ENCODE data around the gene GLP1R. TPM values are rescaled to one million over a fixed set of nuclear protein-coding genes. Genes with fewer than 3 reads are reported as not detected.

The GLP1R gene
- total RNA-seq, 2 experiments from 2014 or later, result not detected

DNA sequence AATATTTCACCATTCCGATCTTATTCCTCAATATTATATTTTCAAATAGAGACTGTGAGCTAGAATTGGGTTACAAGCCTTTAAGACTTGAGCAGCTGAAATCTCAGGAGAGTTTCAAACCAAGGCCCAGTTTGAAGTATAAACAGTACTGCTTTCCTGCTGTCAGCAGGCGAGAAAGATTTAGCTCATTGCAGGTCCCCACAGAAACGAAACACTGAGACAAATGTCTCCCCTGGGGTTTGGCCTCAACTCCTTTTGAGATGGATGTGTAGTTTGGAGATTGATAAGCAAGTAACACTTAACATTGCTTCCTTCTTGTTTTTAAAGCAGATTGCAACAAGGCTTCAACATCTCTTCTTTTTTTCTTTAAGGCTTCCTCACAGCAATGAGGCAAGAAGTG, 22.4 kb upstream of the GLP1R start:
- no peak overlapping the region for H3K4me3 Mint-ChIP-seq
- H3K27ac Mint-ChIP-seq, result no peak overlapping the region
- DNase-seq, result no peak
- H3K36me3 Mint-ChIP-seq, result no peaks in the 10 kb centered on the region
- H3K27me3 Mint-ChIP-seq, result peaks cover 27% of the 10 kb centered on the region
- no peaks in the 10 kb centered on the region for H3K4me1 Mint-ChIP-seq
- no peaks in the 10 kb centered on the region for H3K9me3 Mint-ChIP-seq
- no peak for ATAC-seq (ENCODE audit: low read depth)
- POLR2A ChIA-PET, result no interaction called here

DNA sequence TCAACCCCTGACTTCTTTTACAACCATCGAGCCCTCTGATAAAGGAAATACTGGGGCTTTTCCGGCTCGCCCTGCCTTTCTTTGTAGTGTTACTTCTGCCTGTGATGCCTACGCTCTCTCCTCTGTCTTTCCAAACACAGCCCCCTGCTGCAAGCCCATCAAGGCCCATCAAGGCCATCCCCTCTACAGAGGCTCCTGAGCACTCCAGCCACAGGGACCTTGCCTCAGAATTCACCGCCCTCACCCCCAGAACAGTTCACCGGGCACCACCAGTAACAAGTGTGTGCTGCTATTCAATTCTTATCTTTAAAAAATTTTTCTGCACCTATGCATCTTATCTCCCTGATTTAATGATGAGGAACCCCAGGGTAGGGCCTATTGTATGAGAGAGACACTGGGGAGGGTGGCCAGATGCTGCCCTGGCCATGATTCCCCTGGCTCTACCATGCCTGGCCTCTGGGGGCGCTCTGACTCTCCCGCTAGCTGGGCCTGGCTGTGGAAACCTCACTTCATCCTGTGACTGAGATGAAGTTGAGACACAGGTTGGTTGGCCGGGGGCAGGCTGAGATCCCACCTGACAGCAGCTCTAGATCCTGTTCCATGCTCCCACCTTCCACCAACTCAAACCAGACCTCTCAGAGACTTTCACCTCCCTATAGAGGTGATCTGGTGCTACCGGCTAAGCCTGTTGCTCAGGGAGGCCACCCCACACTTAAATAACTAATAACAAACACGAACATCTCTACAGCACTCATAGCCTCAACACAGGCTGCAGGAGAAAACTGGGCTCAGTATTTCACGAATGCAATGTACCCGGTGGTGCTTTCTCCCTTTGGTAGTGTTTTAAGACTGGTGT, 19.2 kb upstream of the GLP1R start:
- H3K4me1 Mint-ChIP-seq, result no peaks in the 10 kb centered on the region
- H3K9me3 Mint-ChIP-seq, result no peaks in the 10 kb centered on the region
- POLR2A ChIA-PET, result no interaction called here
- H3K27ac Mint-ChIP-seq, result no peak overlapping the region
- peak; percentile 78 for ATAC-seq (ENCODE audit: low read depth)
- DNase-seq, result peak; percentile 67
- H3K27me3 Mint-ChIP-seq, result peaks cover 46% of the 10 kb centered on the region
- no peak overlapping the region for H3K4me3 Mint-ChIP-seq
- H3K36me3 Mint-ChIP-seq, result no peaks in the 10 kb centered on the region

DNA sequence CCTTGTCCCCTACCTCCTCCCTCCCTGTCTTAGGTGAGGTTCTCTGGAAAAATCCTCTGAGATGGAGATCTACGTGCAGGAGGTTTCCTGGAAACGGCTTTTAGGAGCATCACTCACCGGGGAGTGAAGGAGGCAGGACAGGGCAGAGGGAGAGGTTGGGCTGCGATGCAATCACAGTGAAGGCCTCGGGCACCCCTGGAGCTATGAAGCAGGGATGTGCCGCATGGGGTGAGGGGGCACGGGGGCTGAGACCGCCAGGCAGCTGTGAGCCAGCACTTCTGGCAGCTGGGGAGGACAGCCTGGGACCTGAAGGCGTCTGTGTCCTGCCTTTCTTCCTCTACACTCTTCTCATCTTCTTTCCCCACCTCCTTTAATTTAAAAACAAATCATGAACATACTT, 12.9 kb upstream of the GLP1R start:
- Mint-ChIP-seq H3K9me3 (no peaks in the 10 kb centered on the region), H3K36me3 (no peaks in the 10 kb centered on the region), H3K27ac (no peak overlapping the region), H3K4me1 (peaks cover 1% of the 10 kb centered on the region), H3K27me3 (peaks cover 66% of the 10 kb centered on the region), H3K4me3 (no peak overlapping the region)
- POLR2A ChIA-PET, result no interaction called here
- ATAC-seq (ENCODE audit: low read depth) (no peak), DNase-seq (no peak)

DNA sequence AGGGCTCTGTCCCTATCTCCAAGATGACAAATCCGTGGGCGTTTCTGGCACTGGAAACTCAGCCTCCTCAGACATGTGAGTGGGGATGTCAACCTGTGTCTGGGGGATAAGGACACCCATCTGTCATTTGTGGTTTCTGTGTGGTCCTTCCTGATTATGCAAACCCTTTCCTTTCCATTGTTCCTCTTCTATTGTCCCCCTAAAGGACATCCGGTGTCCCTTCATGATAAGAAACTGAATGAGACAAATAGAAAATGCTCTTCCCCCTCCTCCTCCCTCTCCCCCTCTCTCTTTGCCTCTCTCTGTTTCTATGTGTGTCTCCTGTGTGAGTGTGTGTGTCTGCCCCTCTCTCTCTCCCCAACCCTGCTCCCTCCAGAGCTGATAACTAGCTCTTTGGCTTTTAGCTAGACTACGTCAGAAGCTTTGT, 11.5 kb upstream of the GLP1R start:
- no peak for DNase-seq
- H3K4me1 Mint-ChIP-seq, result peaks cover 7% of the 10 kb centered on the region
- H3K9me3 Mint-ChIP-seq, result no peaks in the 10 kb centered on the region
- H3K27ac Mint-ChIP-seq, result no peak overlapping the region
- no peaks in the 10 kb centered on the region for H3K36me3 Mint-ChIP-seq
- peaks cover 63% of the 10 kb centered on the region for H3K27me3 Mint-ChIP-seq
- no peak for ATAC-seq (ENCODE audit: low read depth)
- POLR2A ChIA-PET, result no interaction called here
- H3K4me3 Mint-ChIP-seq, result no peak overlapping the region

DNA sequence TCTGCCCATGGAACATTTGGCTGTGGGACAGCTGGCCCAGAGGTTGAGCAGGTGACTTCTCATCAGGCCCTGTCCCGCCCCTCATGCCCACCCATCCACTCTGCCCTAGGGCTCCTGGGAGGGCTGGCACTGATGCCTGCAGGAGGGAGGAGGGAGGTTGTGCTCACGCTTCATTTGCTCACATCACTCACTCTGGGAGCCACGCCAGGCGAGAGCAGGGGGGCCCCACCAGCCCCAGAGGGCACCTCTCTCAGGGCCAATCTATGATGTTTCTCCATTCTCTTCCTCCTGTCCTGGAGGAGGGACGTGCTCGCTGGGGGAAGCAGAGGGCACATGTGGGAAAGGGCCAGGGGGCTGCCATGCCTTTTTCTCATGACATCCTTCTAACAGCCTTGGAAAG, 10.9 kb upstream of the GLP1R start:
- Mint-ChIP-seq H3K9me3 (no peaks in the 10 kb centered on the region), H3K36me3 (no peaks in the 10 kb centered on the region), H3K4me3 (no peak overlapping the region), H3K27ac (no peak overlapping the region), H3K27me3 (peaks cover 58% of the 10 kb centered on the region), H3K4me1 (peaks cover 7% of the 10 kb centered on the region)
- ATAC-seq (ENCODE audit: low read depth), result no peak
- POLR2A ChIA-PET, result no interaction called here
- DNase-seq, result no peak

DNA sequence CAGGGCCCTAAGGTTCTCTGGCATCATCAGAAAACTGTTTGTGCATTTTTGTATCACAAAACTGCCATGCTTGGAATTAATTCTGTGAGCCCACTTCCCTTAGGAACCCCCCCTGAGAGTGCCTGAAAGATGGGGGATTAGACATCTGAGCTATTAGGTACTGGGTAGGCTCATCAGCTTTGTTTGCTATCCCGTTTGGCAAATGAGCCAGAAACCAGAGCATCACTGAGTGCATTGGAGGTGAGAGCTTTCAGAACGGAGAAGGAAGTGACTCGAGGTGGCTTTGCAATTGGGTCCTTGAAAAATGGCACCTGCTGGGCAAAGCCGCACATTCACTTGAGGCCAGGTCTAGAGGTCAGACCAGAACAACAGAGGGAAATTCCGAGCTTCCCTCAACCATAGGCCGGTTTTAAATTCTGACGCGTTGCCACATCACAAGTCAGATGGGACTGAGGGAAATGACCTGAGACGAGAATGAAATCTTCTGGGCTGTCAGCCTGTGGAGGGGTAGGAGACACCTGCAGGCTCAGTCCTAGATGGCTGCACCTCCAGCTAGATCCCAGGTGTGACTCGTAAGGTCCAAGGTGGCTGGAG, 8.4 kb upstream of the GLP1R start:
- Mint-ChIP-seq H3K4me1 (peaks cover 7% of the 10 kb centered on the region), H3K4me3 (no peak overlapping the region), H3K9me3 (no peaks in the 10 kb centered on the region), H3K36me3 (no peaks in the 10 kb centered on the region), H3K27ac (no peak overlapping the region), H3K27me3 (peaks cover 51% of the 10 kb centered on the region)
- DNase-seq, result no peak
- ATAC-seq (ENCODE audit: low read depth), result no peak
- POLR2A ChIA-PET, result no interaction called here

DNA sequence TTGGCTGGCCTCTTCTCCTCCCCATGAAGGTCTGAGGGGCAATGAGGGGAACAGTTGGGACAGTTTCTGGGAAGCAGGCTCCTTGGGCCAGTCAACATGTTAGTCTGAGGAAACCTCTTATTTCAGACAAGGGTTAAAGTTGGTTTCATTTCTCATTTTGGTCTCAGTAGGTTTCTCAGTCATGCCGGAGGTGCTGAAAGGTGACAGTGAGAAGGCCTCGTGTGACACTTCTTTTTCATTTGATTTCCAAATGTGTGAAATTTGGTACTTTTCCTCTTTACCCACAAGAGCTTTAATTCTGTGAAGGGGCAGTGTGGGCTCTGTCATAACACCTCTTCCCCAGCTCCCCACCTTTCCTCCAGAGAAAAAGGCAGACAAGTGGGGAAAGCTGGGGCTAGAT, 7.5 kb upstream of the GLP1R start:
- H3K27me3 Mint-ChIP-seq, result peaks cover 44% of the 10 kb centered on the region
- DNase-seq, result no peak
- no peaks in the 10 kb centered on the region for H3K9me3 Mint-ChIP-seq
- POLR2A ChIA-PET, result no interaction called here
- no peak overlapping the region for H3K27ac Mint-ChIP-seq
- no peaks in the 10 kb centered on the region for H3K36me3 Mint-ChIP-seq
- no peak overlapping the region for H3K4me3 Mint-ChIP-seq
- no peak for ATAC-seq (ENCODE audit: low read depth)
- peaks cover 7% of the 10 kb centered on the region for H3K4me1 Mint-ChIP-seq

DNA sequence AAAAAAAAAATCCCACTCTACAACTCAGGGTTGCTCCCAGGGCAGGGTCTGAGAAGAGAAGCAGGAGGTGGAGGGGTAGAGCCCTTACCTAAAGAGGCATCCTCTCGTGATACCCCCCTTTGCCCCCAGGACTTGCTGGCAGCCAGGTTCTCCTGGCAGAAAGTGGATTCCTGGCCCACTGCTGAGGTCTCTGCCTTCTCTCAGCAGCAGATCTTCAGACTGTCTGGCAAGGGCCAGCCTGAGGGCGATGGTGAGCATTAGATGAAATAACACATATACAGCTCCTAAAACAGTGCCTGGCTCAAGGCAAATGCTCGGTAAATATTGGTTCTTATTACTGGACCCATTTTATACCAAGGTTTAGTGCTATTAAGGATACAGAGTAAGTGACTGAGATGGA, 4.8 kb upstream of the GLP1R start:
- Mint-ChIP-seq H3K27ac (no peak overlapping the region), H3K36me3 (no peaks in the 10 kb centered on the region), H3K4me3 (no peak overlapping the region), H3K9me3 (no peaks in the 10 kb centered on the region), H3K4me1 (peaks cover 5% of the 10 kb centered on the region), H3K27me3 (peaks cover 42% of the 10 kb centered on the region)
- ATAC-seq (ENCODE audit: low read depth), result no peak
- no peak for DNase-seq
- POLR2A ChIA-PET, result no interaction called here

DNA sequence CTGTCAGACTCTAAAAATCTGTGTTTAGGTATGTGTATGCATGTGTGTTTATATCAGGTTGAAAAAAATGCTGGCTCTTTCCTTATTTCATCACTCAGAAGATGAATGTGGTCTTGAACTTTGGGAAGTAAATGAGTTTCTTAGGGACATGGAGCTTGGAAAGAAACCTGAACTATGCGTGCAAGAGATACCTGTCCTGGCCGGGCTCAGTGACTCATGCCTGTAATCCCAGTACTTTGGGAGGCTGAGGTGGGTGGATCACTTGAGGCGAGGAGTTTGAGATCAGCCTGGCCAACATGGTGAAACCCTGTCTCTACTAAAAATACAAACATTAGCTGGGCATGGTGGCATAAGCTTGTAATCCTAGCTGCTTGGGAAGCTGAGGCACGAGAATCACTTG, 4.4 kb upstream of the GLP1R start:
- POLR2A ChIA-PET, result no interaction called here
- Mint-ChIP-seq H3K27ac (no peak overlapping the region), H3K4me1 (peaks cover 5% of the 10 kb centered on the region)

DNA sequence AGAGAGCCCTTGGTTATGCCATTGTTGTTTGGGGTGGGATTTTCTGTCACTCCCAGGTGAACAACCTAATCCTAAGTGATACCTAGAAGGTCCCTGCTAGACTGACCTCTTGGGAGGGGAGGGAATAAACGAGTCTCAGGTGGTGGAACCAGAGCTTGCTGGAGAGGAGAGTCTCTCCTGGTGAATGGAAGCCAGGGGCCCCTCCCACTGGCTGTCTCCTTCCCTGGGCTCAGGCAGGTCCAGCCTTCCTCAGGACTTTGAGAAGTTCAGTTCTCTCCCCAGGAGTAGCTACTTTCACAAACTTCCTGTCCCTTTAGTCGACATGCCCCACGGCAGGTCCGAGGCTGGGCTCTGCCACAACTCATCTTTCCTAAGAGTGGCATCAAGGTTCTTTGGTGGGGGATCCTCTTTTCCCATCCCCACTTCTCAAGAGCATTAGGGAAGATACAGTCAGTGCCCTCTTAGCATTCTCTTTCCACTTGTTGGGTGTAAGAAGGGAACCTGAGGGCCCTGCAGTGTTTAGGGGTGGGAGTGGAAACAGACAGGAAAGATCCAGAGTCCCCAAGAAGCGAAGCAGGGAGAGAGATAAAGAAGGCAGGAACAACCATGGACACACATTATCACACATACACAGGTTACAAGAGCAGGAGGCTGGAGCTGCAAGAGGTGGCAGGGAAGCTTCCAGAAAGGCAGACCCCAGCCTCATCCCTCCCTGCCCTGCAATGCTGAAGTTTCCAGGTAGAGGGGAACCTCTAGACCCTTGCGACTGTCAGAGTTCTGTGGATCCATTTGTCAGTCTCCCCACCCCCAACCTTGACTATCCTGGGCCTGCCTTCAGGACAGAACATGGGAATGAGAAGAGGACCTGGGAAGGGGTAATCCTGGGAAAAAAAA, 900 bp upstream of the GLP1R start:
- no peaks in the 10 kb centered on the region for H3K9me3 Mint-ChIP-seq
- no peak overlapping the region for H3K4me3 Mint-ChIP-seq
- H3K27ac Mint-ChIP-seq, result no peak overlapping the region
- DNase-seq (no peak), ATAC-seq (ENCODE audit: low read depth) (no peak)
- peaks cover 13% of the 10 kb centered on the region for H3K4me1 Mint-ChIP-seq
- POLR2A ChIA-PET, result no interaction called here
- peaks cover 52% of the 10 kb centered on the region for H3K27me3 Mint-ChIP-seq
- no peaks in the 10 kb centered on the region for H3K36me3 Mint-ChIP-seq

More for the DNA sequence above, 4.4 kb upstream of the GLP1R start:
- DNase-seq, result no peak
- Mint-ChIP-seq H3K36me3 (no peaks in the 10 kb centered on the region), H3K4me3 (no peak overlapping the region), H3K27me3 (peaks cover 43% of the 10 kb centered on the region), H3K9me3 (no peaks in the 10 kb centered on the region)
- ATAC-seq (ENCODE audit: low read depth), result no peak

DNA sequence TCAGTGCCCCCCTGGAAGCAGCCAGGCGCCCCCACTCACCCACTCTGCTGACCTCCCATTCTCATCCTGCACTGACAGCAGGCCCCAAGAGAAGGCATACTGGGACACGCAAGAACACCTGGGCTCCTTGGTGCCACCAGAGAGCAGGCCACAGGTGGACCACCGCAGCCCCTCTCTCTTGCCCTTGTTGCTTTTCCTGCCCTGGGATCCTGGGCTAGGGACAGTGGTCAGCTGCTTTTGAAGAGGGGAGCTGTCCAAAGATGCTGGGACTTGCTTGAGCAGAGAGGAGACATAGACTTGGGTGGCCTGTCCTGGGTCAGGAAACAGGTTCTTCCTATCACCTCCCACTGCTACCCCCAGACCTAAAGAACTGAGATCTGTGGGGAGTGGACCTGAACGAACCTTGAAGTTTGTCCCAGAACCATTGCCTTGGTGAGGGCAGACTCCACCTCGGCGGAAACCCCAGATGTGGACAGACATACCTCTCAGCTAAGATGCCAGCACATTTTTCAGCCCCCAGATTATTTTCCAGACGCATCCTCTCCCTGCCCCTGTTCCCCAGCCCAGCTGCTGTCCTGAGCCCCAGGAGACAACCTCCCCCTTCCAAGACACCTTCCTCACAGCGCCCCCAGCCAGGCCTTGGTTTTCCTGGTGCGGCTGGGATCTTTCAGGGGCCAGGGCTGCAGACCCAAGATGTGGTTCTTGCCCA, 1.1 kb downstream of the GLP1R start:
- Mint-ChIP-seq H3K27me3 (peaks cover 54% of the 10 kb centered on the region), H3K27ac (no peak overlapping the region)

DNA sequence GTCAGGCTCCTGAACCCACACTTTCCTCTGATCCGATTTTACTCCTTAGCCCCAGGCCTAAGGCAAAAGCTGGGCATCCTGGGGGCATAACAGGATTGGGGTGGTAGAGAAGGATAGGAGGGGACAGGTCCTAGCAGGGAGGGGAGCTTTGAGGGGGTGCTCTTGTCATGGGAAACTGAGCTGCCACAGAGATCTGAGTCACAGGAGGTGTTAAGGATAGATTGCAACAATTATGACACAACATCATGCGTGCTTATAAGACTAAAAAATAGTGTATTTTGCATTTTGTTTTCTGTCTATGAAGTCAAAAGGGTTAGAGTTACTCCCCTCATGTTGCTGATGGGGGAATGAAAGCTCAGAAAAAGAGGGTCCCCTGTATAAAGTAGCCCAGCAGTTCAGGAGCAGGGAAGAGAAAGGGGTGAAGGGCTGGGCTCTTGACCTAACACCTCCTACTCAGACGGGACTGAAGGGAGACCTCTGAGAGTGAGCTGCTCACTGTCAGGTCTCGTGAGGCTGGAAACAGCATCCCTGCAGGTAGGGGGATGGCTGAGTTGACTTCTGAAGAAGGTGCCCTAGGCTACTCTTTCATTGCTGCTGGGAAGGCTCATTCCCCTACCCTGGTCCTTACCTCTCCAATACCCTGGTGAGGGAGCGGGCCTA, 2.0 kb downstream of the GLP1R start:
- no peak overlapping the region for H3K27ac Mint-ChIP-seq
- peaks cover 13% of the 10 kb centered on the region for H3K4me1 Mint-ChIP-seq
- POLR2A ChIA-PET, result no interaction called here
- peaks cover 54% of the 10 kb centered on the region for H3K27me3 Mint-ChIP-seq
- DNase-seq (no peak), ATAC-seq (ENCODE audit: low read depth) (no peak)
- H3K36me3 Mint-ChIP-seq, result no peaks in the 10 kb centered on the region
- H3K9me3 Mint-ChIP-seq, result no peaks in the 10 kb centered on the region
- no peak overlapping the region for H3K4me3 Mint-ChIP-seq

More for the DNA sequence above, 1.1 kb downstream of the GLP1R start:
- ATAC-seq (ENCODE audit: low read depth) (no peak), DNase-seq (no peak)
- H3K4me1 Mint-ChIP-seq, result peaks cover 13% of the 10 kb centered on the region
- POLR2A ChIA-PET, result no interaction called here
- no peaks in the 10 kb centered on the region for H3K9me3 Mint-ChIP-seq
- peak overlapping the region; percentile 66 for H3K4me3 Mint-ChIP-seq
- H3K36me3 Mint-ChIP-seq, result no peaks in the 10 kb centered on the region

All from activated naive CD8-positive, alpha-beta T cell treated with anti-CD3 and anti-CD28 coated beads, Interleukin-2, amount 10 ng/mL, durations not matched to agents 7 days and 5 days (primary cell).